ENCODE data around the gene SCD5.
"Not testable (repeated sequence)": the region's sequence is repeated elsewhere in the genome, so short reads cannot be mapped to it uniquely, and the experiment has no call there.

The SCD5 gene

GRCh38 chr4:82798168-82799005 is at the start of gene SCD5:
Gene SCD5 (minus strand): TSS chr4:82798796. CDS start chr4:82798537, 259 bp downstream.
- peak; percentile 54 for DNase-seq

DNA sequence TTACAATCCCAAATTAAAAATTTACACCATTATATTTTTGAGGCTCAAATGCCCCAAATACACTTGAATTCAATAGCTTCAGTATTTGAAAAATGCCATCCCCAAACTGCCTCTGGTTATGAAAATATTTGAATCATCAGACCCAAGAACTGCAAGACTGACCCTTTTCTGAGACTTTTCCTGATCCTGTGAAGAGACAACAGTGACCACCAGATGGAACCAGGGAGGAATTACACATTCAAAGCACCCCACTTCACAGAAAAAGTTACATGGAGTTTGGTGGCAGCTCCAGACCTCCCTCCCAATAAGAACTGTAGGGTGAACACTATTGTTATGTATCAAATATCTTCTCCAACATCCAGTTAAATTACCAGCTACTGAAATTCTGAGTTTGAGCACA is 44.0 kb upstream of the SCD5 start:
- no peak for DNase-seq

DNA sequence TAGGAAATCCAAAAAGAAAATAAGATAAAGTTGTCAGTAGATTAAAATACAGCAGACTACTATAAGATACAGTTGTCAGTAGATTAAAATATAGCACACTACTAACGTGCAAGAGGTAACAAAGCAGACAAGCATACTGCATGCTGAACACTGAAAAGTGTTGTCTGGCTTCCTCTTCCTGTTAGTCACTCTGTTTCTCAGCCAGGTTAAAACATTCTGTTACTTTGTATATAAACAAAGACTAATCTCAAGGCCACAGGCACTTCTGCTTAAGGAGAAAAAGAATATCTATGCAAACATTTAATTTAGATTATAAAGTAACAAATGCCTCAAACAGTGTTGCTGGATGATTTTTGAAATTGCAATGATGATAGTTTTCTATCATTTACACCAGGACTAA is 41.0 kb upstream of the SCD5 start:
- no peak for DNase-seq

GRCh38 chr4:82833696-82834313 is 35.2 kb upstream of the SCD5 start:
- DNase-seq = no peak

GRCh38 chr4:82833060-82833459 is 34.5 kb upstream of the SCD5 start:
- DNase-seq = not testable (repeated sequence)

- no peak for DNase-seq
Measured at GRCh38 chr4:82825425-82825824, 26.8 kb upstream of the SCD5 start.

DNA sequence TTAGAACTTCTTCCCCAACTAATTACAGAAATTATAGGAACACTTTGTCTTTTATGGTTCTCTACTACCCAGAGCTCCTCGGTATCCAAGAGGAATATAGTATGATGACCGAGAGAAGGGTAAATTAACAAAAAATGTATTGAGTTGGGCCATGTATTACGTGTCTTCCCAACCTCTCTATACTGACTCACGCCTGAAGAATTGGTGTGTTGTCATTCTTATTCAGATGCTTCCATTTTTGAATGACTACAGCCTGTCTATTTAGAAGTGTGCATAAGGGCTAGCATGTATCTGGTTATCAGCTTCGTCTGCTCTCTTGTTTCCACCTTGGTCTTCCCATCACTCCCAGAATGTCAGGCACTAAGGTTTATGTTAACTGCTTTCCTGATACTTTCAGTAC is 24.5 kb upstream of the SCD5 start:
- DNase-seq = no peak

GRCh38 chr4:82820689-82821088 is 22.1 kb upstream of the SCD5 start:
- DNase-seq = no peak

- no peak for DNase-seq
Measured at GRCh38 chr4:82818664-82819662, 20.4 kb upstream of the SCD5 start.

DNA sequence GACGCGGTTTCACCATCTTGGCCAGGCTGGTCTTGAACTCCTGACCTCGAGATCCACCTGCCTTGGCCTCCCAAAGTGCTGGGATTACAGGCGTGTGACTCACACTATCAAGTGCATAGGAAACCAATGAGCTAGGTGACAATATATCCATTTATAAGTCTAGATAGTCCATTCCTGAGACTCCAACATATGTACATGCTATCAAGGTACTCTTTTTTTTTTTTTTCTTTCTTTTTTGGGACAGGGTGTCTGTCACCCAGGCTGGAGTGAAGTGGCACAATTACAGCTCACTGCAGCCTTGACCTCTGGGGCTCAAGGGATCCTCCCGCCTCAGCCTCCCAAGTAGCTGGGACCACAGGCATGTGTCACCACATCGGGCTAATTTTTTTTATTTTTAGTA is 18.3 kb upstream of the SCD5 start:
- not testable (repeated sequence) for DNase-seq

DNA sequence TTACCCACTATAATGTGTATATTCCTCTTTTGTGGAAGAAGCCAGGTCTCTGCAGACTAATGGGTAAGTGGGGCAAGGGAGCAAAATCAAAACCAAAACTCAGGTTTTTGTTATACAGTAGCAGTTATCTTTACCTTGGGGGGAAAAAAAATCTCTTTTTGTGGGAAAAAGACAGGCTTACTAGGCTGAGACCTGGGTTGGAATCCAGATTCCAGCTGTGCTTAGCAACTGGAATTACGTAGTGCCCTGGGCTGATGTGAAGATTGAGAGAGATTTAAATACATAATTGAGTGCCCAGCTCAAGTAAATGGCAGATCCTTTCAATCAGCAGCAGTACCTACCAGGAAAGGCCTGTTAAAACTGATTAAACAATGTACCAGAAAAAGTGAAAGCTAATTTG is 15.4 kb upstream of the SCD5 start:
- DNase-seq = no peak

DNA sequence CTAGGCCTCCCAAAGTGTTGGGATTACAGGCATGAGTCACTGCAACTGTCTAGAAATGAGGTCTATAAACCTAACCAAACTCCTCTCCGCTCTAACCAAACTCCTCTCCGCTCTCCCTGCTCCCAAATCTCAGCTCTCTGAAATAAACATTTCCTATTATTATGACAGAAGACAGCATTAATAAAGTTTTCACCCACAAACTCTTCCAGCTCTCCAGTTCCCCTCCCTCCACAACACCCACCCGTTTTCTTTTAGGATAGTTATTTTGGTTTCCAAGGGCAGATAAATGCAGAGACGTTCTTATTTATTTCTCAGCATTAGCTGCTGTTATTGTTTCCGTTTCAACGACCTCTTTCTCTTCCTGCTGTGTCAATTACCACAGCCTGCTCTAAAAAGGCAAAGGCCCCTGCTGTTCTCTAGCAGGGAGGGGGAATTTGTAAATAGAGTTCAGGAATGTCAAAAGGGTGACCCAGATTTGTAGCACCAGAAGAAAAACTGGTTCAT is 13.3 kb upstream of the SCD5 start:
- no peak for DNase-seq

DNA sequence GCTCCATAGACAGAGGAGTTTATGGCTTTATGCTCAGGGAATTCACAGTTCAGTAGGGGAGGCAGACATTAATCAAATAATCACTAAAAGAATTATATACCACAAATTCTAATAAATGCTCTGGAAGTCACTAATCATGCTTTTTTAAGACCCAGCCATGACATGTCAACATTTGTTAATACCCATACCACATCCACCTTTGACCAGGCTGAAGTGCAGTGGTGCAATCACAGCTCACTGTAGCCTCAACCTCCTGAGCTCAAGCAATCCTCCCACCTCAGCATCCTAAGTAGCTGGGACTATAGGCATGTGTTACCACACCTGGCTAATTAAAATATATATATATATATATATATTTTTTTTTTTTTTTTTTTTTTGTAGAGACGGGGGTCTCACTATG is 12.8 kb upstream of the SCD5 start:
- DNase-seq = no peak

DNA sequence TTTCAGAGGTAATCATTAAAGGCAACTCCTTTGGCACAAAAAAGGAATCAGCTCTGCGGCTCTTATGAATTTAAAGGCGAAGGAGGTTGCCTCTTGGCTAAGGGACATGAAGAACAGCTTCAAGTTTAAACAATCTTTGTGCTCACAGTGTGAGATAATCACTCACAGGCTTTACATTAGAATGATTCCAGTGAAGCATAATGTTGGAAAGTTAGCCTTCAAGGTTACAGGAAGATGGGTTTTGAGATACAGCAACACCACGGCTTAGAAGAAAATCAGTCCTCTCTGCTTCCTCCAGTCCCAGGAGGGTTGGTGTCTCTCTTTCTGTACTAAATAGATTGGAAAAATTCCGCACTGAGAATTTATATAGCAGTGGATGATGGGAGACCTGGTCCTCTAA is 11.6 kb upstream of the SCD5 start:
- DNase-seq = no peak

GRCh38 chr4:82809619-82810018 is 11.0 kb upstream of the SCD5 start:
- DNase-seq = no peak

DNA sequence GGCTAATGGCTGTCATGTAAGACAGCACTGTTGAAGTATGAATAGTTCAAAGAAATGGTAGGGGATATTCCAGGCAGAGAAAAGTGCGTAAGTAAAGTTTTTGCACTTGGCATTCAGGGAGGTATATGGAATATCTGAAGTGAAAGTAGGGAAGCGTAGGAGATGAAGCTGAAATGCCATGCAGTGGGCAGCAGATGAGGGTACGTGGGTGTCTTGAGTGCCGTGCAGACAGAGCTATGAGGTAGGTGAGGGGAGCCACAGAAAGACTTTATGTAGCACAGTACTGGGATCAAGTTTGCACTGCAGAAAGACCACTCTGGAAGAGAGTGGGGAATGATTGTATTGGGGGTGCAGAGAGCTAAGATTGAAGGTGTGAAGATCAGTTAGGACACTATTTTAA is 5.2 kb upstream of the SCD5 start:
- no peak for DNase-seq

DNA sequence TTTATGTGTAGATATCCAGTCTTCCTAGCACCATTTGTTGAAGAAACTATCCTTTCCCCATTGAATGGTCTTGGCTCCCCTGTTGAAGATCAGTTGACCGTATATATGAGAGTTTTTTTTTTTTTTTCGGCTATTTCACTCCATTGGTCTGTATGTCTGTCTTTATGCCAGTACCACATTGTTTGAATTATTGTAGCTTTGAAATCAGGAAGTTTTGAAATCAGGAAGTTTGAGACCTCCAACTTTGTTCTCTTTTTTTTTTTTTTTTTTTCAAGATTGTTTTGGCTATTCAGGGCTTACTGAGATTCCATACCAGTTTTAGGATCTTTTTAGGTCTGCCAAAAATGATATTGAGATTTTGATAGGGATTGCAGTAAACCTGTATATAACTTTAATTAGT is 4.3 kb upstream of the SCD5 start:
- no peak for DNase-seq

- DNase-seq = no peak
Measured at GRCh38 chr4:82801910-82802521, 3.4 kb upstream of the SCD5 start.

- DNase-seq = no peak
Measured at GRCh38 chr4:82799006-82799881, 648 bp upstream of the SCD5 start.

GRCh38 chr4:82797405-82798111 is 1.0 kb downstream of the SCD5 start:
- DNase-seq = peak; percentile 23

DNA sequence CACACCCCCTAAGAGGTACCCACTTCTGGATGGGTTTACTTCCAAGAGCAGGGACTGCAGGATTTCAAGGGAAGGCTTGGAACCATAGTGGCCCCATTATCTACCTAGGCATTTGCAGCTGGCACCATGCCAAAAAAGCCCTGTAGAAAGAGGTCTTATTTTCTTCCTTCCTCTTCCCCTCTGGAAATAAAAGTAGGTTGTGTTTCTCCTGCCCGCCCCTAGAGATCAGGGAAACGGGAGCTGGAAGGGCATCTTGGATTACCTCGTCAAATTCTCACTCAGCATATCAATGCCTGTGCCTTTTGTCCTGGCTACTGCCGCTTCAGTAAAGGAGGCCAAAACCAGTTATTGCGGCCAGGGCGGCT is 1.6 kb downstream of the SCD5 start:
- DNase-seq = no peak

Data from activated T-cell treated with anti-CD3 and anti-CD28 coated beads, Interleukin-2, amount 50 U/mL, for 1 hour (primary cell).